Measurements from ENCODE around the gene CPXM1.
A peak's percentile ranks its signal among the peaks of the same experiment; 100 is the strongest.

The CPXM1 gene

GRCh38 chr20:2800521-2801285, at the start of gene CPXM1:
Gene CPXM1, minus strand, starts transcription at chr20:2800627. Its CDS starts 55 bp downstream, at chr20:2800572.
- in situ Hi-C loops (cut with HindIII; ENCODE audit: low sequenced_read_pairs): no loop called here
- TF ChIP-seq CTCF (IDR thresholded peaks at IDR 0.05; ENCODE audit: low read depth, low read length): no peak
- no peak for DNase-seq (ENCODE audit: low read depth, low spot score)
- peak within 1 kb of the TSS; percentile 36 for H3K4me3 ChIP-seq (ENCODE audit: low read depth, low read length)

GRCh38 chr20:2849529-2849928, 49.1 kb upstream of the CPXM1 start:
- no peak overlapping the region for H3K4me3 ChIP-seq (ENCODE audit: low read depth, low read length)
- in situ Hi-C loops (cut with HindIII; ENCODE audit: low sequenced_read_pairs): no loop called here
- DNase-seq (ENCODE audit: low read depth, low spot score): no peak
- no peak for TF ChIP-seq CTCF (IDR thresholded peaks at IDR 0.05; ENCODE audit: low read depth, low read length)

- in situ Hi-C loops (cut with HindIII; ENCODE audit: low sequenced_read_pairs): no loop called here
- no peak for DNase-seq (ENCODE audit: low read depth, low spot score)
- no peak overlapping the region for H3K4me3 ChIP-seq (ENCODE audit: low read depth, low read length)
- no peak for TF ChIP-seq CTCF (IDR thresholded peaks at IDR 0.05; ENCODE audit: low read depth, low read length)
These were observed 47.4 kb upstream of the CPXM1 start for GRCh38 chr20:2847802-2848201.

- in situ Hi-C loops (cut with HindIII; ENCODE audit: low sequenced_read_pairs): no loop called here
- DNase-seq (ENCODE audit: low read depth, low spot score): no peak
- H3K4me3 ChIP-seq (ENCODE audit: low read depth, low read length): no peak overlapping the region
- TF ChIP-seq CTCF (IDR thresholded peaks at IDR 0.05; ENCODE audit: low read depth, low read length): no peak
These were observed 46.3 kb upstream of the CPXM1 start for GRCh38 chr20:2846698-2847097.

- no peak for DNase-seq (ENCODE audit: low read depth, low spot score)
- in situ Hi-C loops (cut with HindIII; ENCODE audit: low sequenced_read_pairs): no loop called here
- no peak for TF ChIP-seq CTCF (IDR thresholded peaks at IDR 0.05; ENCODE audit: low read depth, low read length)
- no peak overlapping the region for H3K4me3 ChIP-seq (ENCODE audit: low read depth, low read length)
These were observed 45.2 kb upstream of the CPXM1 start for GRCh38 chr20:2845607-2846006.

- H3K4me3 ChIP-seq (ENCODE audit: low read depth, low read length): peak overlapping the region; percentile 75
- TF ChIP-seq CTCF (IDR thresholded peaks at IDR 0.05; ENCODE audit: low read depth, low read length): no peak
- DNase-seq (ENCODE audit: low read depth, low spot score): peak; percentile 66
- in situ Hi-C loops (cut with HindIII; ENCODE audit: low sequenced_read_pairs): no loop called here
These were observed 40.6 kb upstream of the CPXM1 start for GRCh38 chr20:2840967-2841531.

Measured in astrocyte of the spinal cord (primary cell).